HG03575 (cell line): Measurements from ENCODE around the gene ARHGAP10.

Experiments
- ATAC-seq: cut with Tn5 transposase; IDR thresholded peaks from one replicate; pipeline ENCODE4 v1.9.1; 2021; ENCODE audit not compliant: unreplicated experiment, insufficient number of reproducible peaks, low FRiP score; ENCODE audit errors: extremely low read depth

Gene ARHGAP10

DNA sequence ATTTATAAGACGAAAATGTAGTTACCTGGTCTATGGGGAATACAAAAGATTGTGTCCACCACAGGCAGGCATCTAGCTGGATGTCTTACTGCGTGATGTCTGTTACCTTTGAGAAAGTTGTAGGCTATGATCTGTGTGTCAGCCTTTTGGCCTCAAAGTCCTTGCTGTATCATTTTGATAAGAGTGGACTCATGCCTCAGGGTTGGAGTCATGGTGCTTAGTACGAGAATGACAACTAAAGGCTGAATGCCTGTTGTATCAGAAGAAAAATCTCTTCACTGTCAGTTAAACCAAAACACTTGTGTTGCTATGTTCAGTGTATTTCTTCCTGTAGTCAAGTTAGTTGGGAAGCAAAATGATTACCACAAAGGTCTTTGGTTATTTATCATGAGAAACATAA is 226.2 kb downstream of the ARHGAP10 start:
- ATAC-seq, result no peak

DNA sequence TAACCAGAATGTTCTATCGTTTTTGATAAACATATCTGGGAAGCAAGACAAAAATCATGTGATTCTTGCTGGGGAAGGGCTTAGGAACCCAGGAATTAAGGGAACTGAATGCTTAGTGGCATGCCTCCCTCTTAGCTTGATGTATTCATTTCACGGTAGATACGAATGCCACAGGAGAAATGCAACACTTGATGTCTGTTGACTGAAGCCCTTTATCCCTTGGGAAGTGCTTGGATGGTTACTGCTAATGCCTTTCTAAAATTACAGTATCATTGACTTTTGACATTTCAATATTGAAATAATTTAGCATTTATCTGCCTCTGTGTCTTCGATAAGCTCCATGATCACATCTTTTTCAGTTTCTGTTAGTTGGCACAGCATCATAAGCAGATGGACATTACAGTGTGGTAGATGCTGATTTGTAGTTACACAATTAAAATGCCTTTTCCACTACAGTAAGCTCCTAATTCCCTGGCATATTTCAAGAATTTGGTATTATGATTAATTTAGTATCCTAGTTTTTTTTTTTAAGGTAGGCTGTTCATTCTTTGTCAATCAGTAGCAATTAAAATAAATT is 226.7 kb downstream of the ARHGAP10 start:
- no peak for ATAC-seq

DNA sequence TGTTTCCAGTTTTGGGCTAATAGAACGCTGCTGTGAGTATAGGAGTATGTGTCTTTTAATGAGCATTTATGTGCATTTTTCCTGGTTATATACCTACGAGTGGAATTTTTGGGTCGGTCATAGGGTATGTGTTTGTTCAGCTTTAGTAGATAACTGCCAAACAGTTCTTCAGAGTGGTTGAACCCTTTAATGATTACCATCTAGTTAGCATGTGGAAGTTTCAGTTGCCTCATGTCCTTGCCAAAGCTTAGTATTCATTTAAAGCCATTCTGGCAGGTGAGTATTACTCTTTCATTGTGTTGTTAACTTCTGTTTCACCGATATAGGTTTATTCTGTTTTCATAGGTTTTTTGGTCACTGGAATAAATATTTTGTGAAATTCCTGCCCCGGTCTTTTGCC is 229.1 kb downstream of the ARHGAP10 start:
- ATAC-seq, result no peak

DNA sequence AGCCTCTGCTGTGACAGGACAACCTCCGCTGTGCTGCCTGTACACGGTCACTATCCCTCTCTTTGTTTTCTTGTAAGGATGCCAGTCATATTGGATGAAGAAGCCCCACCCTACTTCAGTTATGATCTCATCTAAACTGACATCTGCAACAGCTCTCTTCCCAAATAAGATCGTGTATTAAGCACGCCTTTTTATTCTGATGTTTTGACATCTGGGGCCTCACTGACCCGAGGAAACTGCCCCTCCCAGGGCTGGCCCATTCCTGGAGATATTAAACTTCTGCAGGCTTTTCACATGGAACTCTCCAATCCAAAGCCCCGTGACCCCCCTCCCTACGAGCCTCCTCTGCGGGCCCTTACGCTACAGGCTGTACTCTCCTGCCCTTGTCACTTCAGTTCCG is 232.0 kb downstream of the ARHGAP10 start:
- ATAC-seq, result no peak

DNA sequence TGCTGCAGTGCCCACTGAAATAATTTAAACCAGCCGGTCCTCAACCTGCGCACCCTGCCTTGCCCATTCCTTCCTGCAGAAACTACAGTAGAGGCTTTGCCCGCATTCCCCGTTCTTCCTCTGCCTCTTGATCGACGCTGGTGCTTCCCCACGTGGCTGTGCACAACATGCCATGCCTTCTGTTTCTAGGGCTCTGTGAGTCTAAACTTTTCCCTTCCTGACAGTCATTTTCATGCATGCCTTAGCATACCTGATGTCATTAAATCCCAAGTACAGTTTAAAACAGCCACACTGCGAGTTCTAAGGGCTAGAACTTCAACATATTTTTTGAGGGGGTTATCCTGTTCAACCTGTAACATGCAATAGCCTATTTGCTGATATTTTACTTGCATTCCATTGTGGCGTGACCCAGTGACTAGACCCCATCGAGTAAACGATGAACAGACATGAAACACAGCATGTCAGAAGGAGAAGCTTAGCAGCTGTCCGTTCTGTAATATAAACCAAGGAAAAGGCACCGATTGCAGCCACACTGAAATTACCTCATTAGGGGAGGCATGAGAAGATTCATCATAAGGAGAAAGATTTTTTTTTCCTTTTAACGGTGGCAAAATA is 232.5 kb downstream of the ARHGAP10 start:
- no peak for ATAC-seq

DNA sequence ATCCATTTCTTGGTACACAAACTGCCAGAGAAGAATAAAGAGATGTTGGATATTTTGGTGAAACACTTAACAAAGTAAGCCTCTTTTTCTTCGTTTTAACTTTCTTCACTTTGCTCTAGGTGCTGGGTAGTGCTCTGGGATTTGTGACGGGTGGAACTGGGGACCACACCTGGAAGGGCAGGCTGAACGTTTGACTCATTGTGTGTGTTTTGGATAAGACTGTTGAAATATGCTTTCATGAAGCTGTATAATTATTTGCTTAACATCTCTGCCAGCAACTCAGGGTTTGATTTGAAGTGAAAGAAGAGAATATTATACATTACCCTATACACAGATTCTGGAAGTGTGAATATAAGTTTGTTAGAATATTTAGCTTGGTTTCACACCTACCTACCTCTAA is 233.2 kb downstream of the ARHGAP10 start:
- ATAC-seq, result no peak

DNA sequence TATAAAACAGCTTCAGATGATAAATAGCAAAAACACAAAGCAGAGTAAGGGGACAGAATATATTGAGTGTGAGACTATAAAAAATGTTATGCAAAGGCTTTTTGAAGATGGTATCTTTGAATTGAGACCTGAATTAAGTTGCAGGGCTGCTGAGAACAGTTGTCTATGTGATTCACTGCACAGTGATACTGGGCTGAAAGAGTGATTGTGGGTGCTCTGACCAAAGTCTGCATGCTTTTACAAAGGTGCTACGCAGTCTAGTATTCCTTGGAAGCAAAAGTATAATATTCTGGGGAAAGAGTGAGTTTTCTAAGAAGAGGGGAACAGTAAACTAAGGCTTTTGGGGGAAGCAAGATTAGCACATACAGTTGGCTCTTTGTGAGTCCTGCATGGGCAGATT is 234.0 kb downstream of the ARHGAP10 start:
- ATAC-seq, result no peak

DNA sequence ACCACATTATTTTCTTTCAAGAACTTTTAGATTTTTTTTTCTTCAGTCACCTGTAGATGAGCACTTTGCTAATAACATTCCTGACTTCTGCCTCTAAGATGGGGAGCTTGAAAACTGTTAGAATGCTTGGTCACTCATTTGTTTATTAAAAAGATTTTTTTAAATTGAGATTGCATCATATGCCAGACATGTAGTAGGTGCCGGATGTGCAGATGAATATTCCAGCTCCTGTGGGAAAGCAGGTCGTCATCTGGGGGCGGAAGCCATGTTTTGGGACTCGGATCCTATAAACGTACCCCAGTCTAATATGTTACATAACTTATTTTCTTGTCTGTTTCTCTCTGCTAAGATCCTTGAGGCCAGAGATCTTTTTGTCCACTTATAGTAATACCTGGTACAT is 236.8 kb downstream of the ARHGAP10 start:
- ATAC-seq, result no peak

DNA sequence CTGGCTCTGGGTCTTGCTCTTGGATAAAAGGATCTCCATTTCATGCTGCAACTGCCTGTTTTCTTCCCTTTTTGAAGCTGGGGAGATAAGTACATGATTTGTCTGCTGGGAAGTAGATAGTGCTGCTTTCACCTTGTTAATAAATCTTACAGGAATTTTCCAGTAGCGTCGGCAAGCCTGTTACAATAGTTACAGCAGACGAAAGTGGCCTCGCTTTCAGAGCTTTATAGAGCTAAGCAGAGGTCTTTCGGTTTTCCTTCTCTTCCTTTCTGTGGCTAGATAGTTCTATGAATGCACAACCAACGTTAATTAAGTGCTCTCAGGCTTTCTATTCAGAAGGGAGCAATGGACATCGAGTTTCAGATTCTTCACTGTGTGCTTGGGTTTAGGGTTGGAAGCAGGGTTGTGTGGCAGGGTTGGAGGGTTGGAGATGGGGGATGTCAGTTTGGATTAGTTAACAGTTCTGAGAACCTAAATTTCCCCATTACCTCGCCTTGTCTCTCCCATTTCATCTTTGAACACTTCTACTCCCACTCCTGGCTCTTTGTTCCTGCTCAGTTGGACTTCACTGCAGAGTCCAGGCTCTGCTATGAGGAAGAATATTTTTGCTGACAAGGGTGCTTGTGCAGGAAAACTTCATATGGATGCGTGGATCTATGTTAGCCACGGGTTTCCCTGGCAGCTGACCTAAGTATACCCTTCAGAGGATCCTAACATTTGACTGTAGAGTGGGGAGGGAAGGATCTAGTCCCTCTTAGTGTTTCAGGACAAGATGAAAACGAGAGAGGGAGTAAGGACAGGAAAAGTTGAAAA is 237.9 kb downstream of the ARHGAP10 start:
- no peak for ATAC-seq

DNA sequence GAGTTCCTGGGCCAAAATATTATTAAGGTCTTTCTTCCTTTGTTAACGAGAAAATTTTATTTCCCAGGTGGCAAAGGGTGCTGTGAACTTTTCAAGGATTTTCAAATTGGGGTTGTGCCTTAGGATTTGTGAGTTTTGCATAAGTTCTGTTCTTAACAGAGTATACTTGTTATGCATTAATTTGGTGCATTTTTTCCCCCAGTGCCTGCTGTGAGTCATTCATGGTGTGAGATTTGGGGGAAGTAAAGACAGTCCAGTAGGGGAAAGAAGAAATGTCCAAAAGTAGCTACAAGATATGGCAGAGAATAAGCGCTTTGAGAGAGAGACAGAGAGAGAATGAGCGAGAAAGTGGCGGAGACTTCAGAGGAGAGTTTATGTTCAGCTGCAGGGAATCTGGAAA is 239.2 kb downstream of the ARHGAP10 start:
- no peak for ATAC-seq

DNA sequence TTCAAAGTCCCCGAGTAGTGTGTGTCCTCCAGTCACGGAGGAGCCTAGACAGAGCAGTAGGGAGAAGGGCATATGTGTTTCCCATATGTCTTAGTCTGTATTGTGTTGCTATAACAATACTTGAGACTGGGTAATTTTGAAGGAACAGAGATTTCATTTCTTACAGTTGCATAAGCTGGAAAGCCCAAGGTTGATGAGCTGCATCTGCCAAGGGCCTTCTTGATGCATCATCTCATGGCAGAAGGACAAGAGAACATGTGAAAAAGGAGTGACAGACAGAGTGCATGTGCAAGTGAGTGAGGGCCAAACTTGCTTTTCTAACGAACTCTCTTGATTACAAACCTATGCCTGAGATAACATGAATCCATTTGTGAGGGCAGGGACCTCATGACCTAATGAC is 243.4 kb downstream of the ARHGAP10 start:
- ATAC-seq, result no peak

DNA sequence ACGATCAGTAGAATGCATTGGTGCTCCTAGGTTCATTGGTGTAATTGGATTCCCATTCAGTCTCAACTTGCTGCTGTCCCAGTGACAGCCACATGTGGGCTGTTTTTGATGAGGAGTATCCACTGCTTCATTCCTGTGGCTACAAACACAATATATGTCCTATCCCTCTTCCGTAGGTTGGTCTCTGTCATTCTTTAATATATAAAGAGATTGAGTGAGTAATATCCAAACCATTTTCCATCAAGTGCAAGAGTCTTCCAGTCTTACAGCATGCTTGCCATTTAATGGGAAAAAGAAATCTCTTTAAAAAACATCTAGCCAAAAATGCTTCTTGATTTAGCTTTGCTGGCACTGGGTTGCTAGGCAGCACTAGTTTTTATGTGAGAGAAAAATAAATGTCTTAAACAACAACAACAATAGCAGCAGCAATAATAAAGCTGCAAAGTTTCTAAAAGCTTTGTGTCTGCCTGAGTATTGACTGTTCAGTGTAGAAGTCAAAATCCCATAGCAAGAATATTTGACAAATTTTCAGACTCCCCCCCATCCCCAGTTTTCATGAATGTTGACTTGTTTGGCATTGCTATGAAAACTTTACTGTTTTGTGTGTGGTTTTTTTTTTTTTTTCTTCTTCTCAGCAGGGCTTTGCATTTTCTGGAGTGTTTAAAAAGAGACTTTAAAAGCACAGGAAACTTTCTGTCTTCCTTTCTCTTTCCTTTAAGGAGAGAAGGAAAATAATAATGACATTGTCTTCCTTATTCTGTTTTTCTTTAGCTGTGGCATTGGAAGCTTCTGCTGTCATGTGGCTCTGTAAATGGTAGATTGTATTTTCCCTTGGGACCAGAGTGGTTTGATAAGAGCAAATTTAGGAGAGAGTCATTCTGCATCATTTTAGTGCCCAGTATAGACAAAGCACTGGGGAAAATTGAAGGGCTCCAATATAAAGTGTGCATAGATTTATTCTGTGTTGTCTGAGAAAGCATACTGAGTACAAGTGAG is 244.3 kb downstream of the ARHGAP10 start:
- no peak for ATAC-seq

DNA sequence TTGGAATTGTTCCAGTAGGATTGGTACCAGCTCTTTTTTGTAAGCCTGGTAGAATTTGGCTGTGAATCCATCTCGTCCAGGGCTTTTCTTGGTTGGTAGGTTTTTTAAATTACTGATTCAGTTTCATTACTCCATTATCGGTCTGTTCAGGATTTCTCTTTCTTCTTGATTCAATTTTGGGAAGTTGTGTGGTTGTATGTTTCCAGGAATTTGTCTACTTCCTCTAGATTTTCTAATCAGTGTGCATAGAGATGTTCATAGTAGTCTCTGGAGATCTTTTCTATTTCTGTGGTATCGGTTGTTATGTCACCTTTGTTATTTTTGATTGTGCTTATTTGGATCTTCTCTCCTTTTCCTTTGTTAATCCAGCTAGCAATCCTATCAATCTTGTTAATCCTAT is 248.7 kb downstream of the ARHGAP10 start:
- ATAC-seq, result no peak

DNA sequence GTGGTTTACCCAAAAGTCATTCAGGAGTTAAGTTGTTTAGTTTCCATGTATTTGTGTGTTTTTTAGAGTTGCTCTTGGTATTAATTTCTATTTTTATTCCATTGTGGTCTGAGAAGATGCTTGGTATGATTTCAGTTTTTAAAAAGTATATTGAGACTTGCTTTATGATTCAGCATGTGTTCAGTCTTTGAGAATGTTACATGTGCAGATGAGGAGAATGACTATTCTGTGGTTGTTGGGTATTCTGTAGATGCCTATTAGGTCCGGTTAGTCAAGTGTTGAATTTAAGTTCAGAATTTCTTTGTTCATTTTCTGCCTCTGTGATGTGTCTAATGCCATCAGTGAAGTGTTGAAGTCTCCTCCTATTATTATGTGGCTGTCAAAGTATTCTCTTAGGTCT is 249.4 kb downstream of the ARHGAP10 start:
- ATAC-seq, result peak; percentile 96

DNA sequence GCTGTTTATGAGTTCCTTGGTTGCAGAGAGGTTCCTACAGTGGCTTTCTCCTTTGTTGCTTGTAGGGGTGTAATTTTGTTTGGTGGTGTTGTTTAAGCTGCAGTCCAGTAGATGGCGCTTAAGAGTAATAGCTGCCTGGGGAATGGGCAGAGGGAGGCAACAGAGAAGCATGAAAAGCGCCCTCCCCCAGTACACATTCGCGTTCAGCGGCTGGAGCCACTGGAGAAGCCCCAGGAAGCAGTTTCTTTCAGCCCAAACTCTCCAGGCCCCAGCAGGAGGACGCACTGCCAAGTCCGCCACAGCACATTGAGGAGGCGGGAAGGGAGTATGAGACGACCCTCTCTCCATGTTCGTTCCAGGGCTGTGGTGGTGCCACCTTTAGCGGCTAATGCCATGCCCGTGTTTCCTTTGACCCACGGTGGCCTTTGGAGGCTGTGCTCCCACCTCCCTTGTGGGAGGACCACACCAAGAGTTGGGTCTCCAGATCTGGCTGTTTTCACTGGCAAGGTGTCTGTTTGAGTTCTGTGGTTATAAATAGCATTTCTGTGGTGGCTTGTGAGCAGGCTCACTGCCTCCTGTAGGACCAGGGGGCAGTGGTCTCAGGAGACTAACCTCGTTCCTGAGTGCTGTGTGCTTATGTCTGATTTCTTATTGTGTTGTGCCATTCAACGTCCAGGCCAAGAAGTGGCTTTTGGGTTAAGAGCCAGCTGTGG is 252.3 kb downstream of the ARHGAP10 start:
- no peak for ATAC-seq

DNA sequence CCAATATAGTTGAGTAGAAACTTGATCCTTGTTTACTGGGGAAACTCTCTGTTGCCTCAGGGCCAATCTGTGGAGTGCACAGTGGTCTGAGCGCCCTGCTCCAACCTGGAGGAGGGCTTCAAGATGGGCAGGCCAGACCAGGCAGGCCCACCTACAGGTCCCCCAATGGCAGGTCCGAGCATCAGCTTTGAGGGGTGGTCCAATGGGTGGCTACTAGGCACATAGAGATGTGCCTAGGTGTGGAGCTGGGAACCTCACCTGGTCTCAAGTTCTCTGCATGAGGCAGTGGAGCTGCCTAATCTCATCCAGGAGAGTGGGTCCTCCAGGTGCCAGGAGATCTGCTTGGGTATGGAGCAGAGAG is 252.9 kb downstream of the ARHGAP10 start:
- ATAC-seq, result no peak

DNA sequence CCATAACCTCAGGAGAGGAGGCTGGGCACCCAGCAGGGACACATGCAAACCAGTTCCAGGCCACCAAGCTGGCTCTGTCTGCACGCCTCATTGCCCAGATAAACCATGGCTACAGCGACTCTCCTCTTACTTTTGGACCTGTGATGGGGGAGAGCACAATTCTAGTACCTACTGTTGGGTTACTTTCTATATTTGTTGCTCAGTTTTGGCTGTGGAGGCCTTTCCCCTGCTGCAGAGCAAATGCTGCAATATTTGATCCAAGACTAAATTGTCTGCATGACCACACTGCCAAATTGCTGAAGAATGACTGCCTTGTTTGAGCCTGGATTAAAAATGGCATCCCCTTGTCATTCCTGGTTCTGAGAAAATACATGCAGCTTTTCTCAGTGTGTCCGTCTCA is 253.5 kb downstream of the ARHGAP10 start:
- no peak for ATAC-seq

DNA sequence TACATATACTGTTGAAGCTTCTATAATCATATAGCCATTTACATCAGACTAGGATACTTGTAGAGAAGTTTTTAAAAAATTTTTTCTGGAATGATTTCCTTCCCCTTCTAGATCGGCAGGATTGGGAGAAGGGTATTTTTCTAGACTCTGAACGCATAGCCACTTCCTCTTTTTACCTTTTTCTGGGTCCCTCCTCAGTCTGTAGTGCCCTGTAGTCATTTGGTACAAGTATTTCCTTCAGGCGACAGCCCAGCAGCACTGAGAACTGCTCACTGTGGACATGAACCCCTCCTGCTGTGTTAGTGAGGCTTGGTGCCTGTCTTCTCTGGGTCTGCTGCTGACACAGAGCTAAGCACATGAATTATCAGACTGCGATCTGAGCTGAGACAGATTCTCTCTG is 255.4 kb downstream of the ARHGAP10 start:
- no peak for ATAC-seq
